SK-N-SH (cell line): ENCODE data around the gene OR10G7. TPM values are rescaled to one million over a fixed set of nuclear protein-coding genes. Genes with fewer than 3 reads are reported as not detected.

Experiments
- CTCF ChIA-PET: fragments of 300-600, 350-600 bp; formaldehyde crosslinking; extraction: SDS; loops from one replicate; lab custom pipeline; 2021; lab: Yijun Ruan, JAX
- POLR2A ChIA-PET: fragments of 350-600 bp; sonication (Branson Sonifier 250); formaldehyde crosslinking; extraction: SDS; loops from one replicate; lab custom pipeline; 2020; ENCODE audit warnings: antibody characterized with exemption, inconsistent platforms; lab: Yijun Ruan, JAX
- DNase-seq: peaks from one replicate; pipeline ENCODE4 v3.0.0; 2012
- H2AFZ ChIP-seq: fragments of 200-600 bp; sonication (generic); 2 replicates; pipeline ENCODE4 v1.8.1; 2016; ENCODE audit warnings: antibody characterized with exemption, mild to moderate bottlenecking, low read depth
- H3F3A ChIP-seq: fragments of 200-600 bp; sonication (generic); replicated peaks from 2 replicates; pipeline ENCODE3; 2016; ENCODE audit warnings: antibody characterized with exemption, mild to moderate bottlenecking; ENCODE audit not compliant: insufficient read depth
- H3K27ac ChIP-seq, 2 experiments: fragments of 200-500 bp in 1 of 2; fragments of 200-600 bp in 1 of 2; sonication (Bioruptor generic) in 1 of 2; sonication (generic), shearing (Covaris generic) in 1 of 2; 2 replicates each; pipeline versions ENCODE4 v1.5.1 to v1.6.1; 2014 to 2016; ENCODE audit warnings: low read depth in 2 of 2, inconsistent platforms in 1 of 2, low read length in 1 of 2, mild to moderate bottlenecking in 1 of 2, mixed read lengths in 1 of 2
- H3K27me3 ChIP-seq: fragments of 200-600 bp; sonication (generic), shearing (Covaris generic); 2 replicates; pipeline ENCODE4 v1.6.1; 2016; ENCODE audit warnings: mixed run types; ENCODE audit not compliant: insufficient read depth
- H3K36me3 ChIP-seq, 2 experiments: fragments of 200-500 bp in 1 of 2; fragments of 200-600 bp in 1 of 2; sonication (Bioruptor generic) in 1 of 2; sonication (generic) in 1 of 2; replicated peaks in 1 of 2; 2 replicates each; pipeline versions ENCODE3 to v1.5.1; 2014 to 2016; ENCODE audit warnings: low read length in 1 of 2, mild to moderate bottlenecking in 1 of 2; ENCODE audit not compliant: insufficient read depth in 2 of 2, control insufficient read depth in 1 of 2
- H3K4me1 ChIP-seq, 2 experiments: fragments of 200-500 bp in 1 of 2; fragments of 200-600 bp in 1 of 2; sonication (Bioruptor generic) in 1 of 2; sonication (generic), shearing (Covaris generic) in 1 of 2; 2 replicates each; pipeline versions ENCODE4 v1.5.1 to v1.6.1; 2014 to 2016; ENCODE audit warnings: low read depth in 1 of 2, low read length in 1 of 2, mixed run types in 1 of 2; ENCODE audit not compliant: insufficient read depth in 2 of 2, control insufficient read depth in 1 of 2
- H3K4me2 ChIP-seq: fragments of 200-600 bp; sonication (generic), shearing (Covaris generic); 2 replicates; pipeline ENCODE4 v1.6.1; 2017; ENCODE audit warnings: mixed run types
- H3K4me3 ChIP-seq, 2 experiments: fragments of 200-500 bp in 1 of 2; fragments of 200-600 bp in 1 of 2; sonication (Bioruptor generic) in 1 of 2; sonication (generic), shearing (Covaris generic) in 1 of 2; 2 replicates each; pipeline versions ENCODE4 v1.5.1 to v1.8.1; 2014 to 2016; ENCODE audit warnings: low read depth in 2 of 2, inconsistent platforms in 1 of 2, low read length in 1 of 2, mild to moderate bottlenecking in 1 of 2, mixed read lengths in 1 of 2, moderate library complexity in 1 of 2
- H3K79me2 ChIP-seq: fragments of 200-600 bp; sonication (generic); 2 replicates; pipeline ENCODE4 v1.8.1; 2017; ENCODE audit warnings: mild to moderate bottlenecking; ENCODE audit not compliant: insufficient read depth
- H3K9ac ChIP-seq: fragments of 200-600 bp; sonication (generic); 2 replicates; pipeline ENCODE4 v1.6.1; 2017; ENCODE audit warnings: mixed run types
- H3K9me2 ChIP-seq: fragments of 200-600 bp; sonication (generic); 2 replicates; pipeline ENCODE4 v1.6.1; 2017; ENCODE audit warnings: mixed run types
- H3K9me3 ChIP-seq: fragments of 200-600 bp; sonication (generic); 2 replicates; pipeline ENCODE4 v1.6.1; 2017; ENCODE audit warnings: mixed run types, mild to moderate bottlenecking, moderate library complexity
- H4K20me1 ChIP-seq: fragments of 200-600 bp; sonication (generic); 2 replicates; pipeline ENCODE4 v1.6.1; 2017; ENCODE audit warnings: mild to moderate bottlenecking, mixed run types; ENCODE audit not compliant: insufficient read depth
- CHD2 ChIP-seq: fragments of 150-350 bp; IDR thresholded peaks from 2 replicates; pipeline ENCODE4 v1.6.1; 2018; ENCODE audit warnings: low read length; ENCODE audit not compliant: partially characterized antibody
- GATA2 ChIP-seq: sonication (generic); formaldehyde crosslinking; IDR thresholded peaks from 2 replicates; pipeline ENCODE4 v1.5.0; 2020; ENCODE audit warnings: mild to moderate bottlenecking, missing genetic modification reagents
- MXI1 ChIP-seq: IDR thresholded peaks from 2 replicates; pipeline ENCODE4 v1.6.1; 2012; ENCODE audit warnings: mild to moderate bottlenecking, low read depth, low read length, improper control_type of control experiment
- RXRA ChIP-seq: IDR thresholded peaks from 2 replicates; pipeline ENCODE4 v1.4.0; 2012; ENCODE audit warnings: low read depth, mild to moderate bottlenecking, borderline replicate concordance
- TAF1 ChIP-seq: IDR thresholded peaks from 2 replicates; pipeline ENCODE4 v1.6.1; 2012; ENCODE audit warnings: low read depth, mild to moderate bottlenecking, low read length, moderate library complexity, borderline replicate concordance
- USF1 ChIP-seq: IDR thresholded peaks from 2 replicates; pipeline ENCODE4 v1.4.0; 2012; ENCODE audit warnings: low read depth, borderline replicate concordance
- YY1 ChIP-seq: IDR thresholded peaks from 2 replicates; pipeline ENCODE4 v1.4.0; 2012; ENCODE audit warnings: low read depth, mild to moderate bottlenecking
- WGBS: methylation state at CpG from one replicate; pipeline ENCODE4 v1.1.6; 2017; ENCODE audit warnings: low lambda C conversion rate; 5-methylcytosine and 5-hydroxymethylcytosine counted together
- polyA plus RNA-seq, 3 experiments: library from polyadenylated mRNA; depleted of rRNA; stranded (reverse); fragments of >200 nt; gene quantifications; 2 replicates each; pipeline ENCODE4 v1.2.3, GENCODE V29; 2012

Gene OR10G7
- polyA plus RNA-seq, 1 of the 3 experiments (the other 2 are of a cell fraction) = not detected

DNA sequence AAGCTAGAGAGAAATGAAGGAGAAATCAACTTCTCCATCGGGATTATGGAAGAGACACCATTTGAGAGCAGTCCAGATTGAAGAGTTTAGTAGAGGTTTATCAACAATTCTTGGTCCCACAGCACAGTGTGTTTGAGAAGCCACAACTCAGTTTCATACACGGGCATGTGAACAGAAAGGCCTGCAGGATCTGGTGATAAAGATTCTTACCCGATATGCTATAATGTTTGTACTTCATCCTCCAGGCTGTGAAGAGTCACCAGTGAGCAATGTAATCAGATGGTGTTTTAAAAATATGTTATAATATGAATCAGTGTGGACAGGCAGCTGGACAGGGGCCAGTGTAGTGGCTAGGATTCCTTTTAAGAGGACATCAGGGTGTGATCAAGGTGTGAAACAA lies 44.5 kb upstream of the OR10G7 start (continued):
- no peak for TF ChIP-seq RXRA
- no peak for TF ChIP-seq GATA2 (CRISPR knock-in tag)
- TF ChIP-seq USF1 = no peak
- TF ChIP-seq YY1 = no peak
- TF ChIP-seq TAF1 = no peak
- TF ChIP-seq, all 33 proteins: peak for 0

GRCh38 chr11:124082371-124082770 lies 41.2 kb upstream of the OR10G7 start:
- POLR2A ChIA-PET = no interaction called here
- peaks cover 18% of the 10 kb centered on the region; the same call in 1 of the 2 replicates for H3K27me3 ChIP-seq
- CTCF ChIA-PET = interaction anchor here (0.7 to 1.7 kb wide), 6 partner anchors 9 to 112 kb away, joined by 3 to 14 read pairs (median 4); no protein-coding TSS in a partner anchor

GRCh38 chr11:124081483-124081882 lies 40.4 kb upstream of the OR10G7 start:
- peaks cover 24% of the 10 kb centered on the region; the same call in 1 of the 2 replicates for H3K27me3 ChIP-seq
- CTCF ChIA-PET = interaction anchor here (0.9 to 1.7 kb wide), 5 partner anchors 10 to 113 kb away, joined by 3 to 14 read pairs (median 4); no protein-coding TSS in a partner anchor
- TF ChIP-seq MXI1 = no peak
- TF ChIP-seq RXRA = no peak
- no peak for TF ChIP-seq CHD2
- H2AFZ ChIP-seq = no peak overlapping the region
- H3F3A ChIP-seq = no peaks in the 10 kb centered on the region
- no peak for DNase-seq
- 43% methylated on average over 3 of the region's 3 CpGs for WGBS
- H3K4me2 ChIP-seq = no peak overlapping the region
- no peaks in the 10 kb centered on the region for H3K9me2 ChIP-seq
- POLR2A ChIA-PET = no interaction called here
- no peaks in the 10 kb centered on the region for H3K79me2 ChIP-seq
- no peaks in the 10 kb centered on the region for H4K20me1 ChIP-seq
- no peaks in the 10 kb centered on the region for H3K9me3 ChIP-seq
- H3K4me1 ChIP-seq = no peaks in the 10 kb centered on the region; a peak in 1 of 4 replicates
- no peak overlapping the region for H3K4me3 ChIP-seq
- H3K9ac ChIP-seq = no peak overlapping the region
- no peak overlapping the region for H3K27ac ChIP-seq
- H3K36me3 ChIP-seq = no peaks in the 10 kb centered on the region

More at GRCh38 chr11:124082371-124082770, 41.2 kb upstream of the OR10G7 start:
- no peaks in the 10 kb centered on the region for H3K36me3 ChIP-seq
- H3F3A ChIP-seq = no peaks in the 10 kb centered on the region
- DNase-seq = no peak
- no peaks in the 10 kb centered on the region for H3K9me3 ChIP-seq
- H3K4me2 ChIP-seq = no peak overlapping the region
- 51% methylated on average over 4 of the region's 4 CpGs for WGBS
- H3K79me2 ChIP-seq = no peaks in the 10 kb centered on the region
- no peaks in the 10 kb centered on the region; a peak in 1 of 4 replicates for H3K4me1 ChIP-seq
- H3K4me3 ChIP-seq = no peak overlapping the region
- H4K20me1 ChIP-seq = no peaks in the 10 kb centered on the region
- H3K9ac ChIP-seq = no peak overlapping the region
- H3K9me2 ChIP-seq = no peaks in the 10 kb centered on the region
- no peak overlapping the region for H3K27ac ChIP-seq
- no peak for TF ChIP-seq USF1
- TF ChIP-seq, all 33 proteins: peak for 0
- H2AFZ ChIP-seq = no peak overlapping the region
